ENCODE measurements around the gene NUP35.

- TF ChIP-seq, protein P1, sequence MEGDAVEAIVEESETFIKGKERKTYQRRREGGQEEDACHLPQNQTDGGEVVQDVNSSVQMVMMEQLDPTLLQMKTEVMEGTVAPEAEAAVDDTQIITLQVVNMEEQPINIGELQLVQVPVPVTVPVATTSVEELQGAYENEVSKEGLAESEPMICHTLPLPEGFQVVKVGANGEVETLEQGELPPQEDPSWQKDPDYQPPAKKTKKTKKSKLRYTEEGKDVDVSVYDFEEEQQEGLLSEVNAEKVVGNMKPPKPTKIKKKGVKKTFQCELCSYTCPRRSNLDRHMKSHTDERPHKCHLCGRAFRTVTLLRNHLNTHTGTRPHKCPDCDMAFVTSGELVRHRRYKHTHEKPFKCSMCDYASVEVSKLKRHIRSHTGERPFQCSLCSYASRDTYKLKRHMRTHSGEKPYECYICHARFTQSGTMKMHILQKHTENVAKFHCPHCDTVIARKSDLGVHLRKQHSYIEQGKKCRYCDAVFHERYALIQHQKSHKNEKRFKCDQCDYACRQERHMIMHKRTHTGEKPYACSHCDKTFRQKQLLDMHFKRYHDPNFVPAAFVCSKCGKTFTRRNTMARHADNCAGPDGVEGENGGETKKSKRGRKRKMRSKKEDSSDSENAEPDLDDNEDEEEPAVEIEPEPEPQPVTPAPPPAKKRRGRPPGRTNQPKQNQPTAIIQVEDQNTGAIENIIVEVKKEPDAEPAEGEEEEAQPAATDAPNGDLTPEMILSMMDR (IDR thresholded peaks at IDR 0.05; ENCODE audit: insufficient read depth, low read depth, low read length), result no peak
- TF ChIP-seq EZH2 (IDR thresholded peaks at IDR 0.05; ENCODE audit: insufficient read depth, low read length), result no peak
Observed at GRCh38 chr2:183091318-183091953, 32.8 kb upstream of the NUP35 start.
